Astrocyte of the spinal cord (primary cell): Measurements from ENCODE around the gene WWOX.

Experiments
- DNase-seq: peaks from one replicate; pipeline ENCODE4 v3.0.0; 2011; ENCODE audit warnings: low read depth, low spot score
- H3K4me3 ChIP-seq: 2 replicates; pipeline ENCODE4 v1.5.1; 2011; ENCODE audit warnings: low read depth, mild to moderate bottlenecking, low read length, moderate library complexity
- CTCF ChIP-seq: IDR thresholded peaks from 2 replicates; pipeline ENCODE4 v1.5.1; 2012; ENCODE audit warnings: low read depth, mild to moderate bottlenecking, low read length, inconsistent platforms
- in situ Hi-C: cut with HindIII; loops from 2 replicates; pipeline ENCODE4 v1.10.0; 2017; ENCODE audit warnings: low sequenced_read_pairs

The WWOX gene

GRCh38 chr16:78663690-78664089 is 564.2 kb downstream of the WWOX start:
- in situ Hi-C loops = no loop called here

GRCh38 chr16:78664811-78665772 is 565.6 kb downstream of the WWOX start:
- no peak for DNase-seq
- in situ Hi-C loops = no loop called here
- no peak overlapping the region for H3K4me3 ChIP-seq
- TF ChIP-seq CTCF = no peak

More at GRCh38 chr16:78663690-78664089, 564.2 kb downstream of the WWOX start:
- no peak overlapping the region for H3K4me3 ChIP-seq
- DNase-seq = no peak
- no peak for TF ChIP-seq CTCF

- in situ Hi-C loops = no loop called here
- DNase-seq = no peak
- H3K4me3 ChIP-seq = no peak overlapping the region
- no peak for TF ChIP-seq CTCF
Observed at GRCh38 chr16:78666318-78666717, 566.9 kb downstream of the WWOX start.

GRCh38 chr16:78667675-78668074 is 568.2 kb downstream of the WWOX start:
- in situ Hi-C loops = no loop called here
- no peak for DNase-seq
- no peak for TF ChIP-seq CTCF
- H3K4me3 ChIP-seq = no peak overlapping the region

- in situ Hi-C loops = no loop called here
- no peak for DNase-seq
- TF ChIP-seq CTCF = no peak
- H3K4me3 ChIP-seq = no peak overlapping the region
Observed at GRCh38 chr16:78668393-78668792, 568.9 kb downstream of the WWOX start.

- peak; percentile 31 for DNase-seq
- in situ Hi-C loops = no loop called here
- H3K4me3 ChIP-seq = no peak overlapping the region
- TF ChIP-seq CTCF = no peak
Observed at GRCh38 chr16:78669994-78670393, 570.5 kb downstream of the WWOX start.
